ENCODE measurements around the gene SLC35D2. TPM values are rescaled to one million over a fixed set of nuclear protein-coding genes. Genes with fewer than 3 reads are reported as not detected.
"Not testable (repeated sequence)": the region's sequence is repeated elsewhere in the genome, so short reads cannot be mapped to it uniquely, and the experiment has no call there.

Gene SLC35D2
- total RNA-seq, 1 experiment from 2014 or later, result 32.5 TPM

- no peak for TF ChIP-seq ZBTB33 (IDR thresholded peaks at IDR 0.05; ENCODE audit: extremely low read depth, insufficient replicate concordance, low read length)
- TF ChIP-seq ZNF274 (IDR thresholded peaks at IDR 0.05; ENCODE audit: low read depth, low read length), result no peak
- TF ChIP-seq EZH2phosphoT487 (IDR thresholded peaks at IDR 0.05; ENCODE audit: borderline replicate concordance), result no peak
- no peak for TF ChIP-seq ZFX (IDR thresholded peaks at IDR 0.05)
- no peak for TF ChIP-seq SP1 (IDR thresholded peaks at IDR 0.05; ENCODE audit: low read depth)
- no peak for TF ChIP-seq CTCF (IDR thresholded peaks at IDR 0.05 in 2 of 3, conservative IDR thresholded peaks at IDR 0.05 in 1 of 3; ENCODE audit: borderline replicate concordance in 1 of 3, insufficient read depth in 1 of 3, low read depth in 2 of 3, low read length in 2 of 3)
- TF ChIP-seq ATF3 (IDR thresholded peaks at IDR 0.05), result no peak
- no peak for TF ChIP-seq YY1 (IDR thresholded peaks at IDR 0.05; ENCODE audit: extremely low read depth, insufficient replicate concordance, low read depth, low read length)
- no peak for TF ChIP-seq SRF (IDR thresholded peaks at IDR 0.05; ENCODE audit: low read depth)
These were observed 73.7 kb downstream of the SLC35D2 start (continued) for GRCh38 chr9:96309850-96310249.

GRCh38 chr9:96306958-96307357, 76.6 kb downstream of the SLC35D2 start:
- H3K27ac ChIP-seq (ENCODE audit: low read depth, low read length); H4K20me1 ChIP-seq (ENCODE audit: insufficient read depth); ATAC-seq; POLR2A ChIA-PET; H3K9me3 ChIP-seq (ENCODE audit: control insufficient read depth in 1 of 2, insufficient read depth in 1 of 2, low read depth in 1 of 2, low read length in 2 of 2); H3K4me2 ChIP-seq (ENCODE audit: low read length); H2AFZ ChIP-seq (ENCODE audit: low read depth, low read length, poor library complexity, severe bottlenecking); intact Hi-C loops (cut with micrococcal nuclease); H3K4me1 ChIP-seq (ENCODE audit: control insufficient read depth in 1 of 2, insufficient read depth in 2 of 2, low read length in 2 of 2); H3K9ac ChIP-seq (ENCODE audit: low read length); DNase-seq (ENCODE audit: low read depth, low spot score); H3K4me3 ChIP-seq (replicated peaks in 1 of 2; ENCODE audit: low read depth in 1 of 2, low read length in 2 of 2); BruUV-seq (replicated peaks); H3K79me2 ChIP-seq (ENCODE audit: insufficient read depth, low read length); H3K27me3 ChIP-seq (ENCODE audit: insufficient read depth, low read length); RAD21 ChIA-PET (ENCODE audit: low non-redundant PET in 1 of 2, low total read pairs in 2 of 2, uncharacterized antibody in 2 of 2, unreplicated experiment in 2 of 2); H3K36me3 ChIP-seq (ENCODE audit: control insufficient read depth in 1 of 2, insufficient read depth in 2 of 2, low read length in 2 of 2); H3K9me2 ChIP-seq (ENCODE audit: insufficient read depth): not testable (repeated sequence)
- CTCF ChIA-PET, result interaction anchor here (2.4 kb wide), 1 partner anchor 10 kb away, joined by 7 read pairs; no protein-coding TSS in a partner anchor
